Measurements from ENCODE around the gene TEX12.
"Not testable (repeated sequence)": the region's sequence is repeated elsewhere in the genome, so short reads cannot be mapped to it uniquely, and the experiment has no call there.

TEX12 gene

GRCh38 chr11:112167145-112167544, at the start of gene TEX12:
Gene TEX12 (plus strand): TSS chr11:112167372. CDS start chr11:112169269, 1,897 bp downstream.
- no peak for DNase-seq

- no peak for DNase-seq
These were observed 49.0 kb upstream of the TEX12 start for GRCh38 chr11:112118176-112118575.

GRCh38 chr11:112121981-112122615, 45.1 kb upstream of the TEX12 start:
- no peak for DNase-seq

GRCh38 chr11:112123129-112123528, 44.0 kb upstream of the TEX12 start:
- DNase-seq = no peak

GRCh38 chr11:112127056-112127455, 40.1 kb upstream of the TEX12 start:
- no peak for DNase-seq

GRCh38 chr11:112128483-112129121, 38.6 kb upstream of the TEX12 start:
- no peak for DNase-seq

- DNase-seq = peak; percentile 2
These were observed 37.5 kb upstream of the TEX12 start for GRCh38 chr11:112129656-112130055.

GRCh38 chr11:112132737-112133136, 34.4 kb upstream of the TEX12 start:
- DNase-seq = no peak

- no peak for DNase-seq
These were observed 32.7 kb upstream of the TEX12 start for GRCh38 chr11:112134473-112134872.

GRCh38 chr11:112143597-112143996, 23.6 kb upstream of the TEX12 start:
- no peak for DNase-seq

- no peak for DNase-seq
These were observed 16.7 kb upstream of the TEX12 start for GRCh38 chr11:112150517-112150916.

GRCh38 chr11:112156153-112156955, 10.8 kb upstream of the TEX12 start:
- no peak for DNase-seq

GRCh38 chr11:112156956-112157766, 10.0 kb upstream of the TEX12 start:
- DNase-seq = no peak

GRCh38 chr11:112159098-112160065, 7.8 kb upstream of the TEX12 start:
- DNase-seq = no peak

- no peak for DNase-seq
These were observed 6.9 kb upstream of the TEX12 start for GRCh38 chr11:112160091-112160848.

- no peak for DNase-seq
These were observed 6.2 kb upstream of the TEX12 start for GRCh38 chr11:112161012-112161411.

- DNase-seq = not testable (repeated sequence)
These were observed 5.0 kb upstream of the TEX12 start for GRCh38 chr11:112162200-112162599.

GRCh38 chr11:112162761-112163546, 4.2 kb upstream of the TEX12 start:
- DNase-seq = no peak

GRCh38 chr11:112163875-112164685, 3.1 kb upstream of the TEX12 start, which contains the start of gene IL18:
Gene IL18 (minus strand): TSS chr11:112164094. CDS start chr11:112155053, 9,041 bp downstream.
- no peak for DNase-seq
